Transverse colon (tissue), 3 donors: ENCODE data around the gene RARA.

Source experiments
- EP300 ChIP-seq: sonication (generic); formaldehyde crosslinking; IDR thresholded peaks from one replicate; pipeline ENCODE4 v1.6.1; 2017; ENCODE audit warnings: antibody characterized with exemption, low read depth
- POLR2A ChIP-seq: fragments of 450-650 bp; IDR thresholded peaks from one replicate; pipeline ENCODE4 v1.6.1; 2016; ENCODE audit warnings: antibody characterized with exemption, mild to moderate bottlenecking, moderate library complexity
- TF ChIP-seq, protein P1 (sequence below), 5 experiments: fragments of 200-600 bp in 3 of 5; fragments of 450-650 bp in 2 of 5; sonication (generic) in 3 of 5; IDR thresholded peaks; 1 replicate in 2 of 5; 2 replicates in 3 of 5; pipeline ENCODE4 v1.5.1; 2016 to 2017; ENCODE audit warnings: antibody characterized with exemption in 5 of 5, inconsistent platforms in 3 of 5, mild to moderate bottlenecking in 2 of 5, moderate library complexity in 1 of 5

GRCh38 chr17:40283662-40284061 is 25.3 kb upstream of the RARA start:
- TF ChIP-seq, protein P1, sequence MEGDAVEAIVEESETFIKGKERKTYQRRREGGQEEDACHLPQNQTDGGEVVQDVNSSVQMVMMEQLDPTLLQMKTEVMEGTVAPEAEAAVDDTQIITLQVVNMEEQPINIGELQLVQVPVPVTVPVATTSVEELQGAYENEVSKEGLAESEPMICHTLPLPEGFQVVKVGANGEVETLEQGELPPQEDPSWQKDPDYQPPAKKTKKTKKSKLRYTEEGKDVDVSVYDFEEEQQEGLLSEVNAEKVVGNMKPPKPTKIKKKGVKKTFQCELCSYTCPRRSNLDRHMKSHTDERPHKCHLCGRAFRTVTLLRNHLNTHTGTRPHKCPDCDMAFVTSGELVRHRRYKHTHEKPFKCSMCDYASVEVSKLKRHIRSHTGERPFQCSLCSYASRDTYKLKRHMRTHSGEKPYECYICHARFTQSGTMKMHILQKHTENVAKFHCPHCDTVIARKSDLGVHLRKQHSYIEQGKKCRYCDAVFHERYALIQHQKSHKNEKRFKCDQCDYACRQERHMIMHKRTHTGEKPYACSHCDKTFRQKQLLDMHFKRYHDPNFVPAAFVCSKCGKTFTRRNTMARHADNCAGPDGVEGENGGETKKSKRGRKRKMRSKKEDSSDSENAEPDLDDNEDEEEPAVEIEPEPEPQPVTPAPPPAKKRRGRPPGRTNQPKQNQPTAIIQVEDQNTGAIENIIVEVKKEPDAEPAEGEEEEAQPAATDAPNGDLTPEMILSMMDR (IDR thresholded peaks at IDR 0.05) = no peak
- TF ChIP-seq POLR2A (no peak), EP300 (no peak)
